Natural killer cell (primary cell): ENCODE measurements around the gene RGS6. TPM values are rescaled to one million over a fixed set of nuclear protein-coding genes. Genes with fewer than 3 reads are reported as not detected.

Source experiments
- ATAC-seq, 3 donors: fragments of 150-1000 bp in 2 of 3; fragments of 200-7000 bp in 1 of 3; cut with Tn5 transposase; 1 replicate in 1 of 3; 2 replicates in 2 of 3; pipeline ENCODE4 v1.10.0; 2021; ENCODE audit warnings: mild to moderate bottlenecking in 2 of 3, moderate library complexity in 2 of 3
- DNase-seq, 2 donors: peaks; one replicate each; pipeline versions ENCODE4 v3.0.0 to v3.0.0-alpha.2; 2013 to 2021; ENCODE audit warnings: mixed read lengths in 1 of 2
- H3K27ac ChIP-seq: one replicate; pipeline ENCODE4 v1.5.1; 2013; ENCODE audit warnings: mild to moderate bottlenecking, low read length
- H3K27me3 ChIP-seq: one replicate; pipeline ENCODE4 v1.6.1; 2013; ENCODE audit warnings: low read length; ENCODE audit not compliant: control insufficient read depth, insufficient read depth
- H3K36me3 ChIP-seq: one replicate; pipeline ENCODE4 v1.6.1; 2013; ENCODE audit warnings: low read length; ENCODE audit not compliant: control insufficient read depth, insufficient read depth
- H3K4me1 ChIP-seq: one replicate; pipeline ENCODE4 v1.6.1; 2013; ENCODE audit warnings: low read length; ENCODE audit not compliant: control insufficient read depth, insufficient read depth
- H3K4me3 ChIP-seq: one replicate; pipeline ENCODE4 v1.5.1; 2013; ENCODE audit warnings: low read length
- H3K9me3 ChIP-seq: one replicate; pipeline ENCODE4 v1.6.1; 2013; ENCODE audit warnings: low read length; ENCODE audit not compliant: control insufficient read depth, insufficient read depth
- H3K27ac Mint-ChIP-seq, 2 donors: one replicate each; pipeline ENCODE4 v1.8.0; 2022; ENCODE audit warnings: mild to moderate bottlenecking in 2 of 2, mixed read lengths in 2 of 2, moderate library complexity in 1 of 2
- H3K27me3 Mint-ChIP-seq, 2 donors: one replicate each; pipeline ENCODE4 v1.8.0; 2022; ENCODE audit warnings: low read depth in 2 of 2, mixed read lengths in 2 of 2
- H3K36me3 Mint-ChIP-seq: one replicate; pipeline ENCODE4 v1.8.0; 2022; ENCODE audit warnings: mixed read lengths
- H3K4me1 Mint-ChIP-seq, 2 donors: one replicate each; pipeline ENCODE4 v1.8.0; 2022; ENCODE audit warnings: mixed read lengths in 2 of 2
- H3K4me3 Mint-ChIP-seq: one replicate; pipeline ENCODE4 v1.8.0; 2022; ENCODE audit warnings: mild to moderate bottlenecking, moderate library complexity, mixed read lengths
- H3K9me3 Mint-ChIP-seq, 2 donors: one replicate each; pipeline ENCODE4 v1.8.0; 2022; ENCODE audit warnings: mixed read lengths in 2 of 2
- WGBS: methylation state at CpG from one replicate; pipeline ENCODE4 v1.1.7; 2013; ENCODE audit warnings: missing lambda C conversion rate; ENCODE audit not compliant: insufficient coverage; 5-methylcytosine and 5-hydroxymethylcytosine counted together
- intact Hi-C: fragments of 100-400 bp; cut with micrococcal nuclease; formaldehyde crosslinking; loops from one replicate; pipeline ENCODE4 v1.14.2; 2022
- total RNA-seq, 4 donors: library from RNA; stranded (reverse); fragments of 120-200 nt in 1 of 4; gene quantifications; one replicate each; pipeline versions ENCODE4 v1.2.3 to v1.2.4, GENCODE V29; 2013 to 2022
- TF ChIP-seq, protein P1 (sequence below): fragments of 200-600 bp; IDR thresholded peaks from one replicate; pipeline ENCODE4 v1.8.0; 2022; ENCODE audit warnings: antibody characterized with exemption

Gene RGS6
- total RNA-seq, 3 donors from 2014 or later (not counting 1 experiment from before 2014, with no cell fraction given): 0.75 to 1.4 TPM; not detected in 1

DNA sequence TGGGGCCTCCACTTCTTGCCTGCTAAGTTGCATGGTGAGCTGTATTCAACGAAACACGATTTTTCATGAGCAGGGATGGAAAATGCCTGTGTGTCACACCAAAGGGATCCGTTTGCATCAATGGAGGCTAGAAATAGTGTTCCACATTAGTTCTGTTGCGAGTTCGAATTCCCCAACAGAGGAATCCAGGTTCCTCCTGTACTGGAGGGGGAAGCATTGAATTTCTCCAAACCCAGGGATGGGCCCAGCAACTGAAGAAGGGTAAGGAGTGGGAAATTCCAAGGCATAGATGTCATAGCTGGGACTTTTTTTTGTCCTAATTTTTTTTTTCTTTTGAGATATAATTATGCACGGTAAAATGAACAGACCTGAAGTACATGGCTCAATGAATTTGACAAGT, 625.4 kb downstream of the RGS6 start:
- Mint-ChIP-seq H3K27me3 (peaks cover 69 to 80% of the 10 kb centered on the region in 2 donors), H3K4me3 (no peak overlapping the region), H3K36me3 (no peaks in the 10 kb centered on the region), H3K27ac (no peak overlapping the region), H3K9me3 (no peaks in the 10 kb centered on the region), H3K4me1 (peaks cover 0 to 7% of the 10 kb centered on the region in 2 donors)
- WGBS: 93% methylated on average over 6 of the region's 6 CpGs
- Histone ChIP-seq H3K27ac (no peak overlapping the region), H3K27me3 (peaks cover 5% of the 10 kb centered on the region), H3K4me3 (no peak overlapping the region), H3K36me3 (no peaks in the 10 kb centered on the region), H3K9me3 (no peaks in the 10 kb centered on the region), H3K4me1 (peaks cover 3% of the 10 kb centered on the region)
- intact Hi-C loops: no loop called here
- TF ChIP-seq, protein P1, sequence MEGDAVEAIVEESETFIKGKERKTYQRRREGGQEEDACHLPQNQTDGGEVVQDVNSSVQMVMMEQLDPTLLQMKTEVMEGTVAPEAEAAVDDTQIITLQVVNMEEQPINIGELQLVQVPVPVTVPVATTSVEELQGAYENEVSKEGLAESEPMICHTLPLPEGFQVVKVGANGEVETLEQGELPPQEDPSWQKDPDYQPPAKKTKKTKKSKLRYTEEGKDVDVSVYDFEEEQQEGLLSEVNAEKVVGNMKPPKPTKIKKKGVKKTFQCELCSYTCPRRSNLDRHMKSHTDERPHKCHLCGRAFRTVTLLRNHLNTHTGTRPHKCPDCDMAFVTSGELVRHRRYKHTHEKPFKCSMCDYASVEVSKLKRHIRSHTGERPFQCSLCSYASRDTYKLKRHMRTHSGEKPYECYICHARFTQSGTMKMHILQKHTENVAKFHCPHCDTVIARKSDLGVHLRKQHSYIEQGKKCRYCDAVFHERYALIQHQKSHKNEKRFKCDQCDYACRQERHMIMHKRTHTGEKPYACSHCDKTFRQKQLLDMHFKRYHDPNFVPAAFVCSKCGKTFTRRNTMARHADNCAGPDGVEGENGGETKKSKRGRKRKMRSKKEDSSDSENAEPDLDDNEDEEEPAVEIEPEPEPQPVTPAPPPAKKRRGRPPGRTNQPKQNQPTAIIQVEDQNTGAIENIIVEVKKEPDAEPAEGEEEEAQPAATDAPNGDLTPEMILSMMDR: no peak
- ATAC-seq (no peak), DNase-seq (no peak)

DNA sequence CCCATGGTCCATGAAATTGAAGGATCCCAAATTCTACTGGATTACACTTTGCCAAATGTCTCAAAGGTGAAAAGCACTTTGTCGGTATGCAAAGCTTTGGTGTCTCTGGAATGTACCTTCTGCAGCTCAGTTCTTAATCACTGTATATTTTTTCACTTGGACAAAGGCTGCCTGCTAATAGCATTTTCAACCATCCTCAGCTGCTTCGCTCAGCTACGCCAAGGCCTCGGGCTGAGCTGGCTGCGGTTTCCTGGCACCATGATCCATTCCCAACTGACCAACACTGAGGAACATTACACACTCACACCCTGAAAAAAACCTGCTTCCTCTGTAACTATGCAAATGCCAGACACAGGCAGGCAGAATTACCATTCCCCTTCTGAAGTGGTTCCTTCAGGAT, 626.5 kb downstream of the RGS6 start:
- peaks cover 68 to 82% of the 10 kb centered on the region in 2 donors for H3K27me3 Mint-ChIP-seq

DNA sequence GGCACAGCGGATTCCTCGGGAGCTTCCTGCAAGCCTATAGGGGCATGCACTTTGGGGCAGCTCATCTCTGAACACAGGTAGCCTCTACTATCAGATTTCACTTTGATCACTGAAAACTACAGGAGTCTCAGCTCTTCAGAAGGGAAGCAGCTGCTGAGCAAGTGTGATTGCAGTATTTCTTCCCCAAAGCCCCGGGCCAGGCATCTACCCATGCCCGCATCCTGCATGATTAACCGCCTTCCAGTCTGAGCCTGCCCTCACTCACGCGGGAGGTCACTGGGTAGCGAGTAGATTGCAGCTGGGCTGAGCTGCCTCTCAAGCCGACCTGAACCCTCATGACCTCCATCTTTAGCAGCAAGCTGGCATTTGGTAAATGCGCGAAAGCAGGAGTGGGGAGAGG, 627.0 kb downstream of the RGS6 start:
- TF ChIP-seq, protein P1: no peak
- intact Hi-C loops: no loop called here
- Mint-ChIP-seq H3K27me3 (peaks cover 72 to 82% of the 10 kb centered on the region in 2 donors), H3K4me1 (peaks cover 0 to 7% of the 10 kb centered on the region in 2 donors), H3K9me3 (no peaks in the 10 kb centered on the region), H3K36me3 (no peaks in the 10 kb centered on the region), H3K4me3 (no peak overlapping the region), H3K27ac (no peak overlapping the region)
- no peaks in the 10 kb centered on the region for H3K36me3 ChIP-seq
- H3K27ac ChIP-seq: no peak overlapping the region
- no peak for DNase-seq
- no peak overlapping the region for H3K4me3 ChIP-seq
- peaks cover 3% of the 10 kb centered on the region for H3K4me1 ChIP-seq
- 68% methylated on average over 11 of the region's 11 CpGs for WGBS
- no peaks in the 10 kb centered on the region for H3K9me3 ChIP-seq
- peaks cover 5% of the 10 kb centered on the region for H3K27me3 ChIP-seq
- no peak for ATAC-seq

More for the DNA sequence above, 626.5 kb downstream of the RGS6 start:
- no peaks in the 10 kb centered on the region for H3K9me3 Mint-ChIP-seq
- ATAC-seq (no peak), DNase-seq (no peak)
- Histone ChIP-seq H3K4me1 (peaks cover 3% of the 10 kb centered on the region), H3K27ac (no peak overlapping the region), H3K9me3 (no peaks in the 10 kb centered on the region), H3K4me3 (no peak overlapping the region), H3K27me3 (peaks cover 5% of the 10 kb centered on the region), H3K36me3 (no peaks in the 10 kb centered on the region)
- intact Hi-C loops: no loop called here
- peaks cover 0 to 7% of the 10 kb centered on the region in 2 donors for H3K4me1 Mint-ChIP-seq
- TF ChIP-seq, protein P1: no peak
- no peak overlapping the region for H3K4me3 Mint-ChIP-seq
- no peak overlapping the region for H3K27ac Mint-ChIP-seq
- H3K36me3 Mint-ChIP-seq: no peaks in the 10 kb centered on the region
- 91% methylated on average over 5 of the region's 5 CpGs for WGBS

DNA sequence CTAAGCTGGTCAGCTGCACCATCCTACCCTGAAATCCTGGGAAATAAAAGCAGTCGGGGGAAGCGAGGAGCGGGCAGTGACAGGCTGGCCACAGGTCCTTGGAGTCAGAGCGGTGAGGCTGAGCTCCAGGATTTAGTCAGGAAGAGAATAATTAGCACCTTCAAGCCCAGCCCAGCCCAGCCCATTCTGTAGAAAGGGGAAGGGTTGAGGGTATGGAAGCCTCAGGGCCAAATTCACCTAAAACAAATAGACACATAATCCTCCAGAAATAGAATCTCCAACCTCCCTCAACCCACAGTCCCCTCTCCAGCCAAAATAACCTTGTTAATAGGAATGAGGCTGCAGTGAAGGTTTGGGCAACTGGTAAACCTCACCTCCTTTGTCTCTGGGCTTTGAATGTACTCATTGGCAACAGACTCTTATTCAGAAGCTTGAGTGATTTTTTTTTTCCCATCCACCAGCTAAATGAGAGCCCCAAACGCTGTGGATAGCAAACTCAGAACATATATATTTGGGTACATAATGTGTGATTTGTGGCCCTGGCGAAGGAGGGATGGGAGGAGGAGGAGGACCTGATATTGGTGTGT, 627.5 kb downstream of the RGS6 start:
- no peaks in the 10 kb centered on the region for H3K9me3 ChIP-seq
- H3K9me3 Mint-ChIP-seq: no peaks in the 10 kb centered on the region
- H3K27ac Mint-ChIP-seq: no peak overlapping the region
- no peak for ATAC-seq
- no peaks in the 10 kb centered on the region for H3K36me3 Mint-ChIP-seq
- 95% methylated on average over 5 of the region's 6 CpGs for WGBS
- no peak for DNase-seq
- H3K4me3 Mint-ChIP-seq: no peak overlapping the region
- H3K36me3 ChIP-seq: no peaks in the 10 kb centered on the region
- H3K4me3 ChIP-seq: no peak overlapping the region
- H3K4me1 ChIP-seq: peaks cover 3% of the 10 kb centered on the region
- intact Hi-C loops: no loop called here
- TF ChIP-seq, protein P1: no peak
- no peak overlapping the region for H3K27ac ChIP-seq
- peaks cover 73 to 81% of the 10 kb centered on the region in 2 donors for H3K27me3 Mint-ChIP-seq
- H3K4me1 Mint-ChIP-seq: peaks cover 0 to 7% of the 10 kb centered on the region in 2 donors
- peaks cover 5% of the 10 kb centered on the region for H3K27me3 ChIP-seq
